Coronary artery (tissue), 2 donors: ENCODE results near the gene GABBR2.

Experiments
- DNase-seq: peaks from one replicate; pipeline ENCODE4 v3.0.0-alpha.2; 2017; ENCODE audit warnings: low spot score
- H3K27ac ChIP-seq, 2 donors: fragments of 200-600 bp; sonication (generic); one replicate each; pipeline ENCODE4 v1.5.1; 2016 to 2019
- H3K4me3 ChIP-seq: fragments of 200-600 bp; sonication (generic); 2 replicates; pipeline ENCODE4 v1.5.1; 2016; ENCODE audit warnings: mild to moderate bottlenecking, moderate library complexity
- TF ChIP-seq, protein P1 (sequence below): fragments of 200-600 bp; sonication (generic); IDR thresholded peaks from one replicate; pipeline ENCODE4 v1.5.1; 2019; ENCODE audit warnings: antibody characterized with exemption

GABBR2 gene

GRCh38 chr9:98438666-98439065 lies 270.1 kb downstream of the GABBR2 start:
- DNase-seq = no peak
- TF ChIP-seq, protein P1, sequence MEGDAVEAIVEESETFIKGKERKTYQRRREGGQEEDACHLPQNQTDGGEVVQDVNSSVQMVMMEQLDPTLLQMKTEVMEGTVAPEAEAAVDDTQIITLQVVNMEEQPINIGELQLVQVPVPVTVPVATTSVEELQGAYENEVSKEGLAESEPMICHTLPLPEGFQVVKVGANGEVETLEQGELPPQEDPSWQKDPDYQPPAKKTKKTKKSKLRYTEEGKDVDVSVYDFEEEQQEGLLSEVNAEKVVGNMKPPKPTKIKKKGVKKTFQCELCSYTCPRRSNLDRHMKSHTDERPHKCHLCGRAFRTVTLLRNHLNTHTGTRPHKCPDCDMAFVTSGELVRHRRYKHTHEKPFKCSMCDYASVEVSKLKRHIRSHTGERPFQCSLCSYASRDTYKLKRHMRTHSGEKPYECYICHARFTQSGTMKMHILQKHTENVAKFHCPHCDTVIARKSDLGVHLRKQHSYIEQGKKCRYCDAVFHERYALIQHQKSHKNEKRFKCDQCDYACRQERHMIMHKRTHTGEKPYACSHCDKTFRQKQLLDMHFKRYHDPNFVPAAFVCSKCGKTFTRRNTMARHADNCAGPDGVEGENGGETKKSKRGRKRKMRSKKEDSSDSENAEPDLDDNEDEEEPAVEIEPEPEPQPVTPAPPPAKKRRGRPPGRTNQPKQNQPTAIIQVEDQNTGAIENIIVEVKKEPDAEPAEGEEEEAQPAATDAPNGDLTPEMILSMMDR = no peak
- no peak overlapping the region for H3K4me3 ChIP-seq
- no peak overlapping the region for H3K27ac ChIP-seq

DNA sequence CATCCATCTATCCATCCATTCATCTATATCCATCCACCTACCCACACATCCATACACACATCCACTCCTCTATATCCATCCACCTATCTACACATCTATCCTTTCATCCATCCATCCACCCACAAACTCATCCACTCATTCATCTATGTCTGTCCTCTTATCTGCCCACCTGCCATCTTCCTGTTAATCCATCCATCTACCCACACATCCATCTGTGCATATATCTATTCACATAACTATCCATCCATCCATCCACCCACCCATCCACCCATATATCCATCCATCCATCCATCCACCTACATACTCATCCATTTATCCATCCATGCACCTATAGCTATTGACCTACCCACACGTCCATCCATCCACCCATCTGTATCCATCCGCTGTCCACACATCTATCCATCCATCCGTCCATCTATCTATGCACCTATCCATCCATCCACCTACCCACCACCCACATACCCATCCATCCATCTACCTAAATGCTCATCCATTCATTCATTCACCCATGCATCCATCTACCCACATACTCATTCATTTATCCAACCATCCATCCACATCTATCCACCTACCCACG lies 271.2 kb downstream of the GABBR2 start:
- TF ChIP-seq, protein P1 = no peak
- no peak overlapping the region for H3K4me3 ChIP-seq
- H3K27ac ChIP-seq = no peak overlapping the region
- DNase-seq = peak; percentile 4

DNA sequence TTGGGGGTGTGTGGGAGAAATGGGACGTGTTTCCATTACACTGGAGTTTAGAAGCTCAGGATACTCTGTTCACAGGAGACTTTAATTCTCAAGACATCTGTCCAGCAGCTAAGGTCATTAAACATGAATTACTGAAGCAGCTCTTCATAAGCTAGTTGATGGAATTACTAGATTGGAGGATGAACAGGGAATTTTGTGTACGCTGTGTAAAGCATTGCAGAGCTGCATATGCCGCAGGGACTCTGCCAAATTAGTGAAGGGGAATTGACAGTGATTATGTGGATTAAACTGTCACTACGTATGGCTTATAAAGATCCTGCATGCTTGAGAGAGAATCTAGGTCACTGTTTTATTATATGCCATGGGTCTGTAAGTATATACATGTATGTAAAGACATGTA lies 275.8 kb downstream of the GABBR2 start:
- Histone ChIP-seq H3K4me3 (no peak overlapping the region), H3K27ac (no peak overlapping the region)
- DNase-seq = no peak
- TF ChIP-seq, protein P1 = no peak

GRCh38 chr9:98432134-98432533 lies 276.6 kb downstream of the GABBR2 start:
- Histone ChIP-seq H3K27ac (no peak overlapping the region), H3K4me3 (no peak overlapping the region)
- DNase-seq = no peak
- TF ChIP-seq, protein P1 = no peak

DNA sequence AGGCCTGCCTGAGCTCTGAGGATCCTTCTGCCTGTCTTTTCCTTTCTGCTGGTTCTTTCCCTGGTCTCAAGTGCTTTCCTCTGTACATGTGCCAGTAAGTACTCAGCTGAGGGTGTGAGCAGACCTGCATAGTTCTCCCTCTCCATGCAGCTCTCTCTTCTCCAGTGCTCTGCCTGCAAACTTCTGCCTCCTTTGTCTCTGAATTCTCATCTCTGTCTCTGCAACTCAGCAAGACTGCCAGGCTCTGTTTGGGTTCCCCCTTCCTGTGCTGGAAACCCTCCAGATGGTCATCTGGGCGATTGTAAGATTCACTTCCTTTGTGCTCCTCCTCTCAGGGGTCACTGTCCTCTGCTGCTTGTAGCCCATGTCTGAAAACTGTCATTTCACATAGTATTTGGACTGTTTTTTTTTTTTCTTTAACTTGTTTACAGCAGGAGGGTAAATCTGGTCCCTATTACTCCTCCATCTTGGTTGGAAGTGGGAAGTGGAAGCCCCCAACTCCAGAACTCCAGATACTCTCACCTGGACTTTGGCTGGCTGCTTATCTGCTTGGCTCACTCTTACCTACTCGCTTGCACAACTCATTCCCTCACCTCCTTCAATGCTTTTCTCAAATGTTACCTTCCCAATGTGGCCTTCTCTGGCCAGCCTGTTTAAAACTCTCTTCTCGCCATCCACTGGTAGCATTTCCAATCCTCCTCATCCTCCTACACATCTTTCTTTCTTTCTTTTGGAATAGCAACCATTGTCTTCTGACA lies 278.0 kb downstream of the GABBR2 start:
- no peak for DNase-seq

DNA sequence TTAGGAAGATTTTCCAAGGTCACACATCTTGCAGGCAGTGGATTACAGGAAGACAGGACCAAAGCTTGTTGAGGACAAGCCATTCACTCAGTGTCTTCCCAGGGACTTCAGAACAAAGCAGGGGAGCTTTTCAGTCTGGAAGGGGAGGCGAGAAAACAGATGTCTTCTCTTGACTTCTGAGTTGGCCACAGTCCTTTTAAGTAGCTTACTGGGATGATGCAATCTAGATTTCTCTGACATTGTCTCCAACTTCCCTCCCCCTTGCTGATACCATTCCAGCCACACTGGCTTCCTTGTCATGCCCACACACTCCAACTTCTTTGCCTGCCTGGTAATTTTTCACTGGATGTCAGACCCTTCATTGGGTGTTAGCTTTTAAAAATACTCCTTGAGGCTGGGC lies 279.1 kb downstream of the GABBR2 start:
- Histone ChIP-seq H3K4me3 (no peak overlapping the region), H3K27ac (no peak overlapping the region)
- DNase-seq = no peak
- TF ChIP-seq, protein P1 = no peak

More for the DNA sequence above, 278.0 kb downstream of the GABBR2 start:
- H3K4me3 ChIP-seq = no peak overlapping the region
- TF ChIP-seq, protein P1 = no peak
- no peak overlapping the region for H3K27ac ChIP-seq

DNA sequence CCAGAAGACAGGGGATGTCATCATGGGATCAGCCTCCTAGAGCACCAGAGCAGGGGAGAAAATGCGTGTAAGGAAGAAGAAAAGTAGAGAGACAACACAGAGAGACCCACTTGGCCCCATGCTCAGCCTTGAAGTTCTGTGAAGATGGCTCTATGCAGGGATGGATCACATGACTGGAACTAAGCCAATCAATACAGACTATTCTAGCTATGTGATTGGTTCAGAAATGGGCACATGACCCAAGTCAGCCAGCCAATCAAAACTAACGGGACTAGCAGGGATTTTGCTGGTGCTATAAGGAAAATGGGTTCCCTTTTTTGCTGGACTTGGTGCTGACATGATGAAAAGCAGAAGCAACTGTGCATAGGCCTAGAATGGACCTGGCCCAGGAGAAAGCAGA lies 280.3 kb downstream of the GABBR2 start:
- no peak overlapping the region for H3K4me3 ChIP-seq
- H3K27ac ChIP-seq = no peak overlapping the region
- no peak for DNase-seq
- TF ChIP-seq, protein P1 = no peak
